GM04503 (cell line): Measurements from ENCODE around the gene TREML1.
"Not testable (repeated sequence)": the region's sequence is repeated elsewhere in the genome, so short reads cannot be mapped to it uniquely, and the experiment has no call there.

Experiments
- DNase-seq: peaks from one replicate; pipeline ENCODE4 v3.0.0-alpha.2; 2012; ENCODE audit warnings: low read depth

The TREML1 gene

DNA sequence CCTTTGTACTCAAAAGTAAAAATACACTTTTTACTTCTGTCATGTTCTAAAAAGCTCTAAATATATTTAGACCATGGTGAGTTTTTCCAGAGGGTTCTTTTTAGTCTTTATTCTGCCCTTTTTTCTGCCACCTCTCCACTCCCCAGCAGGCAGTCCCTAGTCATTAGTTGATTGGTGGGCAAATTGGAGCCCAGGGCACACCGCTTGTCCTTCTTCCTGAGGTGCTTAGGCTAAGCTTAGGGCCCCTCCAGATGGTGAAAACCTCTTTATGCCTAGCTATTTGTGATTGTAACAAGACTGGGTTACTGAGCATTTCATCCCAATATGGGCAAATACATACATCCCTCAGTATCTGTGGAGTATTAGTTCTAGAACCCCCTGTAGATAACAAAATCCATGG, 6.2 kb downstream of the TREML1 start:
- DNase-seq, result no peak

DNA sequence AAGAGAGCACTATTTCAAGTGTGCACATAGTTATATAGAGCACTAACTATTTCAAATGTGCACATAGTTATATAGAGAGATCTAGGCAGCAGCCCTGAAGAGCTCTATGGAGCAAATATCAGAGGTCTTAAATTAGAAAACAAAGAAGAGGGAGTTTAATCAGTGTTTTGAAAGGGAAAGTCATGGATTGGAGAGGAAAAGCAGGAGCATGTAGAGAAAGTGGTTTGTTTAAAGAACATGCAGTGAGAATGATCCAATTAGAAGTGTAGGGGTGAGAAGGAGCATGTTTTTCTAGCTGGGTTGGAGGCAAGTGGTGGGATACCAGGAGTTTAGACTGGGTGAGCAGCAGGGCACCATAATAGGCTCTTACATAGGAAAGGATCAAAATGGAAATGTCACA, 17.2 kb downstream of the TREML1 start:
- no peak for DNase-seq

DNA sequence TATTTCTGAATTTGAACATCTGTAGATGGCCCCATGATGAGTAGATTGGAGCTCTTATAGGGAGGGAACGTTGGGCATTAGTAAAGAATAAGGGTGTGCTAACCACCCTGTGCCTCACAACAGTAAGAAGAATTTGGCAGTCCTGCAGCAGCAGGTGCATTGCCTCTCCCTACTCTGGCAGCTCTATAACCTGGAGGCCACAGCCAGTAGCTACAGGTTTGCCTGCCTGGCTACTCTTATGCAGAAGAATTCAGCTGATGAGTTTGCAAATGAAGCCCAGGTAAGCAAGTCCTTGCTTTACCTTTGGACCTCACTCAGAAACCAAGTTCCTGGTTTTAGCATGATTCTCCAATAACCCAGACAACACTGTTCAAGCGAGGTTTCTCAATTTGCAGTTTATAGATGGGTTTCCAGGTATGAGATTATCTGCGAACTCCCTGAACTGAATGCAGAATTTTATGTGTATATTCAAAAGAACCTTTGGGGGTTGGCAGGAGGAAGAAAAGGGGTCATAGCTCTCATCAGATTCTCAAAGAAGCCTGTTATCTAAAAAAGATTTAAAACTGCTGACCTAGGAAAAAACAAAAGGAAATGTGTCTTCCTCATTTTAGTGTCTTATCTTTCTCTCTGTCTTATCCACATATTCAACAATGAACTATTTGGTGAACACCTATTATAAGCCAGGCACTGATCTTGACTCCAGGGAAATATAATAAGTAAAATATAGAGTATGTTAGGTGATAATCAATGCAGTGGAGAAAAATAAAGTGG, 18.9 kb downstream of the TREML1 start:
- no peak for DNase-seq

DNA sequence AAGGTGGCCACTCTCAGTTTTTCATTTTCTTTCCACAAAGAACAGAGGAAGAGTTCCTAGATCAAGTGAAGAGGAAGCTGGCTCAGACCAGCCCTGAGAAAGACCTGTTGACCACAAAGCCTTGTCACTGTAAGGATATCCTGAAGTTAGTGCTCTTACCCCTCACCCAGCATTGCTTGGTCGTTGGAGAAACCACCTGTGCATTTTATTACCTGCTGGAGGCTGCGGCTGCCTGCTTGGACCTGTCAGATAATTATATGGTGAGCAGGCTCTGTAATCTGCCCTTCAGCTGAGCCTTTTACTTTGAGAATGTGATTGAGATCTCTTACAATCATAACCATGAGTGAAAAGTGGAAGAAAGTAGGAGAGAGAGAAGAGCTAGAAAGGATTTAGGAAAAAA, 21.9 kb downstream of the TREML1 start:
- DNase-seq, result no peak

DNA sequence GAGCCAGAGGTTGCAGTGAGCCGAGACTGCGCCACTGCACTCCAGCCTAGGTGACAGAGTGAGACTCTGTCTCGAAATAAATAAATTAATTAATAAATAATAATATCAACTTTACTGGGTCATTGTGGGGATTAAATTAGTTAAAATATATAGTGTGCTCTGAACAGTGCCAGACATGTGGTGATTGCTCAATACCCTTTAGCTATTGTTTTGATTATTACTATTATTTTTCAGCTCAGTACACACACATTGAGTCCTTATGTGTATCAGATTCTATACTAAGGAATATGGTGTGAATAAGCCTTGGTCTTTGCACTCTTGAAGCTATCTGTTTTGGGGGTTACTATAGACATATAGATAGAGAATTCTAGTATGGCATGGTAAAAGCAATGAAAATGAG, 28.9 kb downstream of the TREML1 start:
- DNase-seq, result no peak

DNA sequence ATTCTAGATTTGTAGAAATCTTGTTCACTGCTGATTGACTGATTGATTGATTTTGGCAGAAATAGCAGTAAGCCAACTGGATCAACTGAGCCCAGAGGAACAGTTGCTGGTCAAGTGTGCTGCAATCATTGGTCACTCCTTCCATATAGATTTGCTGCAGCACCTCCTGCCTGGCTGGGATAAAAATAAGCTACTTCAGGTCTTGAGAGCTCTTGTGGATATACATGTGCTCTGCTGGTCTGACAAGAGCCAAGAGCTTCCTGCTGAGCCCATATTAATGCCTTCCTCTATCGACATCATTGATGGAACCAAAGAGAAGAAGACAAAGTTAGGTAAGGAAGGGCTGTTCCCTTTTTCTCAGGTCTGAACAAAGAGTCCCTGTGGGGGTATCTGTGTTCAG, 31.2 kb downstream of the TREML1 start:
- DNase-seq, result no peak

DNA sequence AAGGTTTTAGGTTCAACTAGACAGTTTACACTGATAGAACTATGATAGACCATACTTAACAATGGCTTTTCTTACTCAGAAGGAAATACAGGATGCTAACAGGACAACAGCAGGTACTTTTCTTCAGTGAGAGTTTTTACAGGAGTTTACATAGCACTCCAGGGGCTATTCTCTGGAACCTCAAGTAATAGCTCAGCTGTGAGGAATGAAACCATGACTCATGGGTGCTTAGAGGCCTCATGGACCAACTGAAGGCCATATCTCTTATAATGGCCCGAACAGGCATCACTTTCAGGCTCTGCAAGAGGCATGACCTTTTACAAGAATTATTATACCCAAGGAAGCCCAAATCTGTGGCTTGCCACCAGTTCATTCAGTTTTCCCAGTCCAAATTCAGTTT, 31.8 kb downstream of the TREML1 start:
- DNase-seq, result no peak

DNA sequence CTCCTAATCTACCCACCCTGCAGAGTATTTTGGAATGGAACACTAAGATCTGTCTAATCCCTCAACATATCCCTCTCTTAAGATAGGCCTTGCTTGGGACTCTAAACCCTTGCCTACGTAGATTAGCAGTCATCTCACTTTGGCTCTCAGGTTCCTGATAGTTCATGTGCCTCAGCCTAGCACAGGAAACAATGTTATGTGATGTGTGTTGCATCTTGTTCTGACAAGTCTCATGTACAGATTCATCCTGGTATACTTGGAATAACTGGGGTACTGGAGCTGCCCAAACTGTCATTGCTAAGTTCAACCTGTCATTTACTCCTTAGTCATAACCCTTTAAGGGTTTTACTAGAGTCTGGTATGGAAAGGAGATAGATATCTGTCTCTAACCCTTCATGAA, 34.1 kb downstream of the TREML1 start:
- DNase-seq, result no peak

DNA sequence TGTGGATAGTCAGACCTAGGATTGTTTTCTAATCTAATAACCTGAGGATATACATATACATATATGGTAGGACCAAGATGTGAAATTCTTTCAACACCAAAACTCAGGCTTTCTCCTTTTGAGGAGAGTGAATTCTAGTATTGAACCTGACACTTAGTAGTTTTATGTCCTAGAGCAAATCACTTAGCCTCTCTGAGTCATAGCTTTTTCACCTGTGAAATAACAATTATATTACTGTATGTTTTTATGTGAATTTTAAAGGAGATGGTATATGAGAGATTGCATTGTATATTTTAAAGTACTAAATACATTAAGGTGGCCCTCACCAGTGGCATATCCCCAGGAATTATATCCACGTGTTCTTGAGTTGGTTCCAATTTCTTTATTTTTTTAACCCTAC, 34.6 kb downstream of the TREML1 start:
- DNase-seq, result no peak

DNA sequence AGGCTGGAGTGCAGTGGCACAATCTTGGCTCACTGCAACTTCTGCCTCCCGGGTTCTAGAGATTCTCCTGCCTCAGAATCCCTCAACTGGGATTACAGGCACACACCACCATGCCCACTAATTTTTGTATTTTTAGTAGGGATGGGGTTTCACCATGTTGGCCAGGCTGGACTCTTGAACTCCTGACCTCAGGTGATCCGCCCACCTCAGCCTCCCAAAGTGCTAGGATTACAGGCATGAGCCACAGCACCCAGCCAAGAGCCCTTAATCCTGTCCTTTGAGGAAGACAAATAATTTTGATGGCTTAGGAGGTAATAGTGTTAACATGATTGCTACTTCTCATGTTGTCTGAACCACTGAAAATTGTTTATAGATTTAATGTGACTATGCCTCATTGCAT, 39.1 kb downstream of the TREML1 start:
- DNase-seq, result not testable (repeated sequence)

DNA sequence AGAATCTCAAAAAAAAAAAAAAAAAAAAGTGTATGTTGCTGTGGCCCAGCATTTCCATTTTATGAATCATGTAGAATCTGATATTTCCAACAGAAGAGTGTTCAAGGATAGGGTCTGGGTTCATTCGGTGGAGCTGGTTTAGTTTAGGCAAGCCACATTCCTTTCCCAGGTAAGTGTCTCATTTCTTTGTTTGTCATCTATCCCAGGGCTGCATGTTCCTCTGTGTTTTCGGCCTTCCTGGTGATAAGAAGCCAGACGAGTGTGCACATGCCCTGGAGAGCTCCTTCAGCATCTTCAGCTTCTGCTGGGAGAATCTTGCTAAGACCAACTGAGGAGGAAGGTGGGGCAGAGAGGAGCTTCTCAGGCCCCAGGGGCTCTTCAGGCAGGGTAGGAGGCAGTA, 43.1 kb downstream of the TREML1 start:
- no peak for DNase-seq

DNA sequence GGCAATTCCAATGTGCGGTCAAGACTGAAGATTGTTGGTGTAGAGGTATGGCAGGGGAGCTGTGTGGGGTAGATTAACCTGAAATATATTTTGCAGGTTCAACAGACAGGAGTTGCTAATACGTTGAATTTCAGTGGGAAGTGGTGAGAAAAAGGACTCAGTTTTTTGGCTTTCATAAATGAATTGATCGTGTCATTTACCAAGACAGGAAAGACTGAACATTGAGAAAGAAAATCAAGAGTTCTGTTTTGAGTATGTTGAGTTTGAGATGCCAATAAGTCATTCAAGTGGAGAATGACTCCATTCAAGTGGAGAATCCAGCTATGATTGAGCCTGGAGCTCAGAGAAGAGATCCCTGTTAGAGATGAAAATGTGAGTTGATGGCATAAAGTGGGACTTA, 50.3 kb downstream of the TREML1 start:
- DNase-seq, result no peak

DNA sequence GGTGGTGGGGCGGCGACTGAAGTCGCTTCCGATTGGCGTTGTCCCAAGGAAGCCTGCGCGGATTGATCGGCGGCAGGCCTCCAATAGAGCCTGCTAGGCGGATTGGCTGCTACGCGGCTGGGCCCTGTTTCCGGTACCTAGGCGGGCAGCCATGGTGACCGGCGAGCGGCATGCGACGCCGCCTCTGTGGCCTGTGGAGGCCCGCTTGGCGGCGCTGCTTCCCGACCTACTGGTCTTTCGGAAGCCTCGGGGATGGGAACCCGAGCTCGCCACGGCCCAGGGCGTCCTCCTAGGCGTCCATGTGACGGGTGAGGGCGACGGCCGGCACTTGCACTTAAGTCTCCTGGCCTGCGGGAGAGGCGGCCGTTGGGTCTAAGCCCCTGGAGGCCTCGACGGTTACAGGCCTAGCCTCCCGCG, 53.3 kb downstream of the TREML1 start:
- DNase-seq, result no peak
